RPMI8226 (cell line): Measurements from ENCODE around the gene CENPVL1.
"Not testable (repeated sequence)": the region's sequence is repeated elsewhere in the genome, so short reads cannot be mapped to it uniquely, and the experiment has no call there.

Experiments
- DNase-seq: peaks from one replicate; pipeline ENCODE4 v3.0.0-alpha.2; 2015

Gene CENPVL1

DNA sequence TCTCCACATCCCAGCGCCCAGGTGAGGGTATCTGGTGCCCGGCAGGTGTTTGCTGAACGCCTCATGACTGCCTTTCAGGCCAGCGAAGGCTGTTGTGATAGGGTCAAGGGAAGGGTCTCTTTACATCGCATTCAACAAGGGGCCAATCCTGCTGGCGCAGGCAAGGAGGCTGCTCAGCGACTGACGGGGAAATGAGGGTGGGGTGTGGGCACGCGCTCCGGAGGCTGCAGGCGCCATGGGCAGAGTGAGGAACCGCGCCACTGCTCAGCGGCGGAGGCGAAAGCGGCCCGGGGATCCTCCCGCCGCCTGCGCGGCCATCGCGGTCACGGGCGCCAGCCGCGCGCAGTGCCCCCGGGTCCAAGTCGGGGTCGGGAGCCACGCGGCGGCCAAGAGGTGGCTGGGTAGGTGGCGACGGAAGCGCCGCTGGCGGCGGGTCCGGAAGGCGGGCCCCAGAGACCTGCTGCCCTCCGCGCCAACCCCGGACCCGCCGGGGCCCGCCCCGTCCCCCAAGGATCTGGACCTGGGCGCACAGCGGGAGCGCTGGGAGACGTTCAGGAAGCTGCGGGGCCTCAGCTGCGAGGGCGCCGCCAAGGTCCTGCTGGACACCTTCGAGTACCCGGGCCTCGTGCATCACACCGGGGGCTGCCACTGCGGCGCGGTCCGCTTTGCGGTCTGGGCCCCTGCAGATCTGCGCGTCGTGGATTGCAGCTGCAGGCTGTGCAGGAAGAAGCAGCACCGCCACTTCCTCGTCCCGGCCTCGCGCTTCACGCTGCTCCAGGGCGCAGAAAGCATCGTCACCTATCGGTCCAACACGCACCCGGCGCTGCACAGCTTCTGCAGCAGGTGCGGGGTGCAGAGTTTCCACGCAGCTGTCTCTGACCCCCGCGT is at the start of gene CENPVL1:
Gene CENPVL1 (plus strand): TSS at position 236 of the 888 bp plus-strand sequence. CDS start 0 bp downstream, at position 236.
- not testable (repeated sequence) for DNase-seq

DNA sequence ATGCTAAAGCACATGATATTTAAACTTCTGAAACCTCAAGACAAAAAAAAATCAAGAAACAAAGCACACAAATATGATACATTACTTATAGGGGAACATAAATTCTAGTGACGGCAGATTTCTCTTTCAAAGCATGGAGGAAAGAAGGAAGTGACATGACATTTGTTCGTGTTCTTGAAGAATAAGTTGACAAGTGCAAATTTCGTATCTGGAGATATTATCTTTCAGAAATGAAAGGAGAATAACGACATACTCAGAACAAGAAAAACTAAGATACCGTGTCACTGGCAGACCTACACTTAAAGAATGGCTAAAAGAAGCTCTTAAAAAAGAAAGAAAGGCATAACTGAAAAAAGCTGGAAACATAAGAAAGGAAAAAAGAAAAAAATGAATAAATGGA is 44.3 kb upstream of the CENPVL1 start:
- DNase-seq: no peak

DNA sequence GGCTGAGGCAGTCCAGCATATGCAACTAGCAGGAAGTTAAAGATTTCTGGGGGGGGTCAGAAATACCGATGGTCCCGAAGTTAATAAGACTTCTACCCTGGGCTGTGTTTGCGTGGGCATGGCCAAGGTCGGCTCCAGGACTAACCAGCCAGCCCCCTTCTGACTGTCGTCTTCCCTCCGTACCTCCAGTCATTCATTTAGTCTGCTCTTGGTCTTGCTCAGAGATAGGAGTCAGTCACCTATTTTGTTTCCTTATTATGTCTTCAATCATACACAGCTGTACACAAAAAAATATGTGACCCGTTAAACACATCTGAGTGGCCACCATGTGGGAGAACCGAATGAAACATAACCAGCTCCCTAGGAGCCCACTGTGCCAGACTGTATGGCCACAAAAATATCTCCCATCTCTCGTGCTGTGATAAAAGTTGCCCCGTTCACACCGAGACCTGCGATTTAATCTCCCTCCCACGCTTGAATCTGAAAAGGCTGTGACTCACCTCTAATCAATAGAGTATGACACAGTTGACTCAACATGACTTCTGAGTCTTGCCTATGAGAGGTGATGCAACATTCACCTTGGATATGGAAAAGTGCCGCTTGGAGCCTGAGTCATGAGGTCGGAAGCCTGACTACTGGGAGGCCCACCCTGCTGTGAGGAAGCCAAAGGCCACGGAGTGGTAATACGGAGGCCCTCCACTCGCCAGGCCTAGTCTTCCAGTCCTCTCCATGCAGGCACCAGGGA is 30.5 kb upstream of the CENPVL1 start:
- DNase-seq: not testable (repeated sequence)

DNA sequence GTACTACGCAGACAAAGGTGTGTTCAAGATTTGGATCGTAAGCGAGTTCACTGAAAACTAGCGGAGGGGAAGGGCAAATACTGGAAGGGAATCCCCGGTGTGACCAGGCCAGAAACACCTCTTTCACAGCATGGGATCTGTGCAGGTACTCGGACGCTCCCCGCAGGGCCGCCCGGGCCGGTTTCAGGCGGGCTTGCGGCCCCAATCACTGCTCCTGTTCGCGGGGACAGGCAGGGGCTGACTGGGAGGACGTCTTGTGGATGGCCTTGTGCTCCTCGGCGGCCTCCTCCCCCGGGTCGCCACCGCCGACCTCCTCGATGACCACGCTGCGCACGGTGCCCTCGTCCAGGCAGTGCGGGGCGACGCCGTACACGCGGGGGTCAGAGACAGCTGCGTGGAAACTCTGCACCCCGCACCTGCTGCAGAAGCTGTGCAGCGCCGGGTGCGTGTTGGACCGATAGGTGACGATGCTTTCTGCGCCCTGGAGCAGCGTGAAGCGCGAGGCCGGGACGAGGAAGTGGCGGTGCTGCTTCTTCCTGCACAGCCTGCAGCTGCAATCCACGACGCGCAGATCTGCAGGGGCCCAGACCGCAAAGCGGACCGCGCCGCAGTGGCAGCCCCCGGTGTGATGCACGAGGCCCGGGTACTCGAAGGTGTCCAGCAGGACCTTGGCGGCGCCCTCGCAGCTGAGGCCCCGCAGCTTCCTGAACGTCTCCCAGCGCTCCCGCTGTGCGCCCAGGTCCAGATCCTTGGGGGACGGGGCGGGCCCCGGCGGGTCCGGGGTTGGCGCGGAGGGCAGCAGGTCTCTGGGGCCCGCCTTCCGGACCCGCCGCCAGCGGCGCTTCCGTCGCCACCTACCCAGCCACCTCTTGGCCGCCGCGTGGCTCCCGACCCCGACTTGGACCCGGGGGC is 28.2 kb upstream of the CENPVL1 start:
- not testable (repeated sequence) for DNase-seq

DNA sequence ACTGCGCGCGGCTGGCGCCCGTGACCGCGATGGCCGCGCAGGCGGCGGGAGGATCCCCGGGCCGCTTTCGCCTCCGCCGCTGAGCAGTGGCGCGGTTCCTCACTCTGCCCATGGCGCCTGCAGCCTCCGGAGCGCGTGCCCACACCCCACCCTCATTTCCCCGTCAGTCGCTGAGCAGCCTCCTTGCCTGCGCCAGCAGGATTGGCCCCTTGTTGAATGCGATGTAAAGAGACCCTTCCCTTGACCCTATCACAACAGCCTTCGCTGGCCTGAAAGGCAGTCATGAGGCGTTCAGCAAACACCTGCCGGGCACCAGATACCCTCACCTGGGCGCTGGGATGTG is 27.6 kb upstream of the CENPVL1 start, which contains the start of gene CENPVL2:
Gene CENPVL2 (minus strand): TSS at position 112 of the 343 bp plus-strand sequence. CDS start 0 bp downstream, at position 112.
- not testable (repeated sequence) for DNase-seq

DNA sequence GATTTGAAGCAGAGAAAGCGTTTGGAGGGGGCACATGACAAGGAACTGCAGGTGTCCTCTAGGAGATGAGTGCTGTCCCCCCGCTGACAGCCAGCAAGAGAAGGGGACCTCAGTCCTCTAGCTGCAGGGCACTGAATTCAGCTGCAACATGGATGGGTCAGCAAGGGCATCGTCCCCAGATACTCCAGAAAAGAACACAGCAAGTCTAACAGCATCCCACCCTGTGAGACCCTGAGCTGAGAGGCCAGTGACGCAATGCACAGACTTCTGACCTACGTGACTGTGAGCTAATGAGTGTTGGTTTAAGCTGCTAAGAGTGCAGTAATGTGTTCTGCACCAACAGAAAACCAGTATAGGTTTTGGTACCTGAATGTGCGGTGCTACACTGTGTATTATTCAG is 16.1 kb upstream of the CENPVL1 start:
- no peak for DNase-seq

DNA sequence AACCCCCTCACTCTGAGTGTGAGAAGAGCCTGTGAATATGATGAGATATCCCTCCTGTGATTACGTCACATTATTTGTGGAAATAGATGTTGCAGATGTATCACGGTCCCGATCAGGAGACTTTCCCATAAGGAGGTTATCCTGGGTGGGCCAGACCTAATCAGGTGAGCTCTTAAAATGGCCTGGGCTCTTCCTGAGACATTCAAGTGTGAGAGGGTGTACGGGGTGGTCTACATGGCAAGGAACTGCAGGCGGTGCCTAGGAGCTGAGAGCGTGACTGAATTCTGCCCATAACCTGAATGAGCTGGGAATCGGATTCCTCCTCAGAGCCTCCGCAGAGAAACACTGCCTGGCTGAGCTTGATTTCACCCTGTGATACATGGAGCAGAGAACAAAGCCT is 12.9 kb upstream of the CENPVL1 start:
- no peak for DNase-seq

DNA sequence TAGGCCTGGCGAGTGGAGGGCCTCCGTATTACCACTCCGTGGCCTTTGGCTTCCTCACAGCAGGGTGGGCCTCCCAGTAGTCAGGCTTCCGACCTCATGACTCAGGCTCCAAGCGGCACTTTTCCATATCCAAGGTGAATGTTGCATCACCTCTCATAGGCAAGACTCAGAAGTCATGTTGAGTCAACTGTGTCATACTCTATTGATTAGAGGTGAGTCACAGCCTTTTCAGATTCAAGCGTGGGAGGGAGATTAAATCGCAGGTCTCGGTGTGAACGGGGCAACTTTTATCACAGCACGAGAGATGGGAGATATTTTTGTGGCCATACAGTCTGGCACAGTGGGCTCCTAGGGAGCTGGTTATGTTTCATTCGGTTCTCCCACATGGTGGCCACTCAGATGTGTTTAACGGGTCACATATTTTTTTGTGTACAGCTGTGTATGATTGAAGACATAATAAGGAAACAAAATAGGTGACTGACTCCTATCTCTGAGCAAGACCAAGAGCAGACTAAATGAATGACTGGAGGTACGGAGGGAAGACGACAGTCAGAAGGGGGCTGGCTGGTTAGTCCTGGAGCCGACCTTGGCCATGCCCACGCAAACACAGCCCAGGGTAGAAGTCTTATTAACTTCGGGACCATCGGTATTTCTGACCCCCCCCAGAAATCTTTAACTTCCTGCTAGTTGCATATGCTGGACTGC is 2.8 kb downstream of the CENPVL1 start:
- not testable (repeated sequence) for DNase-seq

DNA sequence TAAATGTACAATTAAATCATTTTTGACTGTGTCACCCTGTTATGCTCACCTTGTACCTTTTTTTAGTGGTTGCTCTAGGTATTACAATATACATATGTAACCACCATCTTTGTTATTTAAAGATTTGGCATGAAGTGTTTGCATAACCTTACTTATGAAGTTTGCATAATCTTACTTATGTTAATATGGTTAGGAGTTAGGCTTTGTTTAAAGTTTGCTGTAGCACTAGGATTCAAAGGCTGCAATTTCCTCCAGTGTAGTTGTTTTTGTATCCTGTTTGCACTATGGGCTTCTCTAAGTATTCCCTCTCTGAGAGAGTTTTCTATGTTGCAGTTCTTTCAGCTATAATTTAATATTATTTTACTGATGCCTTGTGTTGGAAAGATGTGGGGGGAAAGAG is 17.9 kb downstream of the CENPVL1 start:
- no peak for DNase-seq

DNA sequence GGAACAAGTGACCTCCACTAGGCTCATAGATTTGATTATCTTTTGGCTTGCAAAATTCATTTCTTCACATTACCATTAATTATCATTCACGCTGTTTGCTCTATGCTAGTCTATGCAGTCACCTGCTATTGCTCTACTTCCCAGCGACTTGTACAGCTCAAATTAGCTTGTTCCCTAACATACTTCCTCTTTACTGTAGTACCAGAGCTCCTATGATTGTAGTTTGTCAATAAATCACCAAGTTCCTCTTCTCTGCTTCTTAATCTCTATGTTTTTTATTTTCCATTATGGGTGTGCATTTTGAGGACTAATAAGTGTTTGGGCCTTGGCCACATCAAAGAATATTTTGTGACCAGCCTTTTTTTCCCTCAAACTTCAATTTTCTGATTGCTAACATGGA is 26.8 kb downstream of the CENPVL1 start:
- DNase-seq: no peak

DNA sequence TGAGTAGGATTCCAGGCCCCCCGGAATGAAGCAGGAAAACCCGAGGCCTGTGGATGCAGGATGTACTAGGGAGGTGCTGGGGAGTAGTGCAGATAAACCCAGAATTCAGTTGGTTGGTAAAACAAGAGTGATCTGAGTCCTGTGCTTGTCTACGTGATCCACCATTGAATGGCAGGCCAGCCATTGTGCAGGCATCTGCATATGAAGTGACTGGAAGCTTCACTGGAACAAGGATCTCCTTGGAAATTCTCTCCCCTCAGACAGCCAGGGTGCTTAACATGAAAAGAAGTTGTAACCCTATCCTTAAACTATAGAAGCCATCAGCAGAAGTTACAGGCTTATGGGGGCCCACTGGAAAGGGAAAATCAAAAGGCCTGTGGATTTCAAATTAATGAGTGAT is 32.3 kb downstream of the CENPVL1 start:
- DNase-seq: no peak

DNA sequence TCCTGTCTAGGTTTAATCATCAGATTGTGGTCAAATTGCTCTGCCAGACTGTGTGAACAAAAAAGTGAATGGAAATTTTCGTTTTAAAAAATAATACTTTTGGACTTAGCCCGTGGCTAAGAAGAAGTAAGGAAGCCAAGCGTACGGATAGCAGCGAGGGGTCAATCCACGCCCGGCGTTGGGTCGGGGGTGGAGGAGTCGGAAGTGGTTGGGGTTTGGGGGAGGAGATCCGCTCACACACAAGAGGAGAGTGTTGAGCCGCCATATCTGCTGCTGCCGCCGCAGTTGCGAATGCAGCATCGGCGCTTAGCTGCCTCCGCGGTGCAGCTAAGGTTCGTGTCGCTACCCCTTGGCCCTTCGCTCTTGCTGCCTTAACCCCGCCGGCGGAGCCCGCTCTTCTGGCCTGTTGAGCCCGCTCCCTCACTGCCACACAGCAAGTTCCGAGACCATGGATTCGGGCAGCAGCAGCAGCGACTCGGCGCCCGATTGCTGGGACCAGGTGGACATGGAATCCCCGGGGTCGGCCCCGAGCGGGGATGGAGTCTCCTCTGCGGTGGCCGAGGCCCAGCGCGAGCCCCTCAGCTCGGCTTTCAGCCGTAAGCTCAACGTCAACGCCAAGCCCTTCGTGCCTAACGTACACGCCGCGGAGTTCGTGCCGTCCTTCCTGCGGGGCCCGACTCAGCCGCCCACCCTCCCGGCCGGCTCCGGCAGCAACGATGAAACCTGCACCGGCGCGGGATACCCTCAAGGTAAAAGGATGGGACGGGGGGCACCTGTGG is 33.1 kb downstream of the CENPVL1 start, which contains the start of gene GSPT2:
Gene GSPT2 (plus strand): TSS at position 264 of the 779 bp plus-strand sequence. CDS start 185 bp downstream, at position 449.
- no peak for DNase-seq

DNA sequence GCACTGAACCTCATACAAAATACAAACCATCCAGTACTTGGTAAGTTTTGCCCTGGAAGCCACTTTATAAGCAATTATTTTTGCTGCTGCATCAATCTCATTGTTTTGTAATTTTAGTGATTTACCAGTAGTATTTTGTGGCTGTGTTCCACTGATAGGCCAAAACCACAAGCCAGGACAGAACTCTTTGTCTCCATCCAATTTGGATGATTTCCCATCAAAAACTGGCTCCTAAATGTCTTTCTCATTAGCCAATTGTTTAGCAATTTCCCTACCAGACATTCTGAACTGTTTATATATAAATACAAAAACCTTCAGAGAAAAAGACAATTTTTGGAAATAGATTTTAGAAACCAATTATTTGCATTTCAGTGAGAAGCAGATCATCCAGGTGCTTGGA is 37.4 kb downstream of the CENPVL1 start:
- DNase-seq: no peak

DNA sequence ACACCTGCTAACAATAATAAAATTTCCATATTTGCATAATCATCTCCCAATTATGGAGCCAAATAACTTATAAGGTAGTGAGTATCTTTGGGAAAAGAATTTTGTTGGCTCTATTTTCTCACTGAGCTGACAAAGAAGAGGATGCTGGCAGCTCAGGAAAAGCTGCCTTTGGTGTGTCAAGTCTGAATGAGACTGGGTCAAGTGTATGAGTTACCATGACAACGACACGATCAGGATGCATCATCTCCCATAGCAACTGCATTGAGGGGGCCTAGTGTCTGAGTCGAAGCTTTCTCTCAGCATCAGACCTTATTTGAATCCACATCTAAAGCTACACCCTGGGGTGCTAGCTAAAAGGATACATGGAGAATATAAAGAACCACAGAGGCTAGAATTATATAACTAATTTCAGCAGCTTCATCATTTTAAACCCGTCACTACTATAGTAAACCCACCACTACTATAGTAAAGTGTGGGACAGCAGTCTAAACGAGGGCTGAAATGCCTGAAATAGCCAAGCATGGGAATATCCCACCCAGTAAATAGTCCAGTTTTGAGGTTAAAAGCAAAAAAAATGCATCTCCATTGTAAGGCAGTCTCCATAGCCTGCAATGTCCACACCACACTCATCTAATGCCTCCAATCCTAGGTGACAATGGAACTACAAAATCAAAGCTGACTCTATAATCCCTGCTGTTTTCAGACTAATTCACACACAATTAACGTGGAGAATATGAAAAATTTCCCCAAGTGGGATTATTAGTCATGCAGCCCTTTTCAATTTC is 48.9 kb downstream of the CENPVL1 start:
- DNase-seq: no peak

DNA sequence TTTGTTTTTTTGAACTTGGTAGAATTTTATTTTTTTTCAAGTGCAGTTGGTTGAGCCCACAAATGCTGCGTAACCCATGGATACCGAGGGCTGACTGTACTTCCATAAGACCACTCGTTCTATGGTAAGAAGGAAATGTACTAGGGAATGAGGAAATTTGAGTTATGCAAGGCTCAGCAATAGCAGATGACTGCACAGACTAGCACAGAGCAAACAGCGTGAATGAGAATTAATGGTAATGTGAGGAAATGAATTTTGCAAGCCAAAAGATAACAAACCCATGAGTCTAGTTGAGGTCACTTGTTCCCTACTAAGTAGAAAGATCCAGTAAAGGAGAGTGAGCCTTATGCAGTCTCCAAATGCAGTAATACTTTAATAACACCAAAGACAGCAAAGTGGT is 50.3 kb downstream of the CENPVL1 start:
- DNase-seq: no peak
